ENCODE measurements around the gene PIGO.

Gene PIGO

GRCh38 chr9:35096035-35096849 lies at the start of gene PIGO:
Gene PIGO, minus strand, starts transcription at chr9:35096591. Its CDS starts 1,026 bp downstream, at chr9:35095565.
- H2AFZ ChIP-seq (ENCODE audit: low read length) = peak within 1 kb of the TSS; percentile 86
- no peaks in the 10 kb centered on the region for H3K9me2 ChIP-seq (replicated peaks; ENCODE audit: insufficient read depth, low read length)
- H3K4me1 ChIP-seq (ENCODE audit: low read length) = peaks cover 6% of the 10 kb centered on the region; the same call in 1 of the 2 replicates
- H3K9ac ChIP-seq (ENCODE audit: low read length) = peak within 1 kb of the TSS; percentile 97
- H3K4me2 ChIP-seq (ENCODE audit: low read depth, low read length) = peak within 1 kb of the TSS; percentile 86
- H4K20me1 ChIP-seq (ENCODE audit: insufficient read depth, low read length) = no peaks in the 10 kb centered on the region
- no peaks in the 10 kb centered on the region for H3K9me3 ChIP-seq (replicated peaks; ENCODE audit: insufficient read depth, low read length)
- peaks cover 8% of the 10 kb centered on the region; the same call in 1 of the 2 replicates for H3F3A ChIP-seq (ENCODE audit: insufficient read depth, low read length)
- DNase-seq = peak; percentile 92
- no peaks in the 10 kb centered on the region for H3K36me3 ChIP-seq (replicated peaks; ENCODE audit: insufficient read depth, low read length)
- H3K4me3 ChIP-seq (ENCODE audit: low read length) = peak within 1 kb of the TSS; percentile 93
- no peaks in the 10 kb centered on the region for H3K27me3 ChIP-seq (replicated peaks; ENCODE audit: insufficient read depth, low read length)
- H3K27ac ChIP-seq (ENCODE audit: low read length) = peak within 1 kb of the TSS; percentile 92
- peaks cover 17% of the 10 kb centered on the region for H3K79me2 ChIP-seq (ENCODE audit: low read length)
- TF ChIP-seq EZH2 (optimal IDR thresholded peaks at IDR 0.05; ENCODE audit: low read depth, low read length) (no peak), EZH2phosphoT487 (IDR thresholded peaks at IDR 0.05; ENCODE audit: low read length) (no peak)
- TF ChIP-seq, protein P1, sequence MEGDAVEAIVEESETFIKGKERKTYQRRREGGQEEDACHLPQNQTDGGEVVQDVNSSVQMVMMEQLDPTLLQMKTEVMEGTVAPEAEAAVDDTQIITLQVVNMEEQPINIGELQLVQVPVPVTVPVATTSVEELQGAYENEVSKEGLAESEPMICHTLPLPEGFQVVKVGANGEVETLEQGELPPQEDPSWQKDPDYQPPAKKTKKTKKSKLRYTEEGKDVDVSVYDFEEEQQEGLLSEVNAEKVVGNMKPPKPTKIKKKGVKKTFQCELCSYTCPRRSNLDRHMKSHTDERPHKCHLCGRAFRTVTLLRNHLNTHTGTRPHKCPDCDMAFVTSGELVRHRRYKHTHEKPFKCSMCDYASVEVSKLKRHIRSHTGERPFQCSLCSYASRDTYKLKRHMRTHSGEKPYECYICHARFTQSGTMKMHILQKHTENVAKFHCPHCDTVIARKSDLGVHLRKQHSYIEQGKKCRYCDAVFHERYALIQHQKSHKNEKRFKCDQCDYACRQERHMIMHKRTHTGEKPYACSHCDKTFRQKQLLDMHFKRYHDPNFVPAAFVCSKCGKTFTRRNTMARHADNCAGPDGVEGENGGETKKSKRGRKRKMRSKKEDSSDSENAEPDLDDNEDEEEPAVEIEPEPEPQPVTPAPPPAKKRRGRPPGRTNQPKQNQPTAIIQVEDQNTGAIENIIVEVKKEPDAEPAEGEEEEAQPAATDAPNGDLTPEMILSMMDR (IDR thresholded peaks at IDR 0.05; ENCODE audit: low read length) = peak; percentile 61

- Histone ChIP-seq H3K9ac (ENCODE audit: low read length) (no peak overlapping the region), H3K79me2 (ENCODE audit: low read length) (no peaks in the 10 kb centered on the region), H2AFZ (ENCODE audit: low read length) (no peak overlapping the region), H4K20me1 (ENCODE audit: insufficient read depth, low read length) (no peaks in the 10 kb centered on the region), H3K36me3 (replicated peaks; ENCODE audit: insufficient read depth, low read length) (no peaks in the 10 kb centered on the region), H3K27ac (ENCODE audit: low read length) (no peak overlapping the region), H3K9me2 (replicated peaks; ENCODE audit: insufficient read depth, low read length) (no peaks in the 10 kb centered on the region), H3K4me2 (ENCODE audit: low read depth, low read length) (no peak overlapping the region), H3K4me3 (ENCODE audit: low read length) (no peak overlapping the region), H3K9me3 (replicated peaks; ENCODE audit: insufficient read depth, low read length) (no peaks in the 10 kb centered on the region), H3K4me1 (ENCODE audit: low read length) (no peaks in the 10 kb centered on the region), H3K27me3 (replicated peaks; ENCODE audit: insufficient read depth, low read length) (no peaks in the 10 kb centered on the region), H3F3A (ENCODE audit: insufficient read depth, low read length) (no peaks in the 10 kb centered on the region)
- TF ChIP-seq EZH2 (optimal IDR thresholded peaks at IDR 0.05; ENCODE audit: low read depth, low read length) = no peak
- no peak for TF ChIP-seq EZH2phosphoT487 (IDR thresholded peaks at IDR 0.05; ENCODE audit: low read length)
- TF ChIP-seq, protein P1 (IDR thresholded peaks at IDR 0.05; ENCODE audit: low read length) = no peak
- no peak for DNase-seq
Observed at GRCh38 chr9:35142037-35142436, 45.6 kb upstream of the PIGO start.

- H4K20me1 ChIP-seq (ENCODE audit: insufficient read depth, low read length) = no peaks in the 10 kb centered on the region
- H3K4me1 ChIP-seq (ENCODE audit: low read length) = no peaks in the 10 kb centered on the region
- peak overlapping the region; percentile 55 for H2AFZ ChIP-seq (ENCODE audit: low read length)
- no peaks in the 10 kb centered on the region for H3K9me3 ChIP-seq (replicated peaks; ENCODE audit: insufficient read depth, low read length)
- H3K27me3 ChIP-seq (replicated peaks; ENCODE audit: insufficient read depth, low read length) = no peaks in the 10 kb centered on the region
- H3K27ac ChIP-seq (ENCODE audit: low read length) = no peak overlapping the region
- no peak for DNase-seq
- H3K4me3 ChIP-seq (ENCODE audit: low read length) = no peak overlapping the region
- no peak overlapping the region for H3K9ac ChIP-seq (ENCODE audit: low read length)
- TF ChIP-seq EZH2 (optimal IDR thresholded peaks at IDR 0.05; ENCODE audit: low read depth, low read length) (no peak), EZH2phosphoT487 (IDR thresholded peaks at IDR 0.05; ENCODE audit: low read length) (no peak)
- TF ChIP-seq, protein P1 (IDR thresholded peaks at IDR 0.05; ENCODE audit: low read length) = no peak
- no peaks in the 10 kb centered on the region for H3K79me2 ChIP-seq (ENCODE audit: low read length)
- no peaks in the 10 kb centered on the region for H3K9me2 ChIP-seq (replicated peaks; ENCODE audit: insufficient read depth, low read length)
- no peaks in the 10 kb centered on the region for H3F3A ChIP-seq (ENCODE audit: insufficient read depth, low read length)
- H3K36me3 ChIP-seq (replicated peaks; ENCODE audit: insufficient read depth, low read length) = no peaks in the 10 kb centered on the region
- H3K4me2 ChIP-seq (ENCODE audit: low read depth, low read length) = peak overlapping the region; percentile 40; the same call in 1 of the 2 replicates
Observed at GRCh38 chr9:35140093-35140492, 43.7 kb upstream of the PIGO start.

Measured in MM.1S (cell line).